Measurements from ENCODE around the gene DUSP3. TPM values are rescaled to one million over a fixed set of nuclear protein-coding genes. Genes with fewer than 3 reads are reported as not detected.

DUSP3 gene
- total and polyA plus RNA-seq, 2 of the 13 experiments (the other 11 are each of a cell fraction or from before 2014, with no cell fraction given), result 60.0 to 71.5 TPM

DNA sequence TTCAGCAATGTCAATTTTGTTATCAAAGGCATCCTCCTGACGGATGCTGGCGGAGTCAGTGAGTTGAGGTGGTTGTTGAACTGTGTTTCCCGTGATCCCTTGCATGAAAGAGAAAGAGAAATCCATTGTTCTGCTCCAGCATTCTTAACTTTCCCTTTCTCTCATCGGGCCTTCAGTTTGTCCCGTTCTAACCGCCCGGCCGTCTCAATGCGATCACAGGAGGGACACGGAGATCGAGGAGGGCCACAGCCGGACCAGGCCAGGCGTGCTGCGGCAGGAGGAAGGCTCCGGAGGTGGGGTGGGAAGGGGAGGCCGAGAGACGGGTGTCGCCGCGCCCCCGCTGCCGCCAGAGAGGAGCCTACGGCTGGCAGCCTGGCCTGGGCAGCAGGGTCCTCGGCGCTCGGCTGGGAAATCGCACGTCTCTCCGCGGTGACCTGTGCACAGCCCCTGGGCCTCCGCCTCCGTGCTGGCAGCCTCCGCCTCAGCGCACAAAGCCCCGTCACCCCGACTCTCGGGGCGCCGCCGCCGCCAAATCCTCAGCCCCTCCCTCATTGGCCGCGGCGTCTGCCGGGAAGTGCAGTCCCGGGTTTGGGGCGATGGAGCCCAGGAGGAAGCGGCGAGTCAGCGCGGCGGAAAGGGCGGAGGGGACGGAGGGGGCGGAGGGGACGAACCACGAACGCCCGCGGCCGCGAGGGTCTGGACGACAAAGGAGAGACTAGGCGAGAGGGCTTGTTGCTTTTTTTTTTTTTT is 58.3 kb downstream of the DUSP3 start (continued):
- TF ChIP-seq, protein P1, sequence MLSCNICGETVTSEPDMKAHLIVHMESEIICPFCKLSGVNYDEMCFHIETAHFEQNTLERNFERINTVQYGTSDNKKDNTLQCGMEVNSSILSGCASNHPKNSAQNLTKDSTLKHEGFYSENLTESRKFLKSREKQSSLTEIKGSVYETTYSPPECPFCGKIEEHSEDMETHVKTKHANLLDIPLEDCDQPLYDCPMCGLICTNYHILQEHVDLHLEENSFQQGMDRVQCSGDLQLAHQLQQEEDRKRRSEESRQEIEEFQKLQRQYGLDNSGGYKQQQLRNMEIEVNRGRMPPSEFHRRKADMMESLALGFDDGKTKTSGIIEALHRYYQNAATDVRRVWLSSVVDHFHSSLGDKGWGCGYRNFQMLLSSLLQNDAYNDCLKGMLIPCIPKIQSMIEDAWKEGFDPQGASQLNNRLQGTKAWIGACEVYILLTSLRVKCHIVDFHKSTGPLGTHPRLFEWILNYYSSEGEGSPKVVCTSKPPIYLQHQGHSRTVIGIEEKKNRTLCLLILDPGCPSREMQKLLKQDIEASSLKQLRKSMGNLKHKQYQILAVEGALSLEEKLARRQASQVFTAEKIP (CRISPR knock-in tag; IDR thresholded peaks at IDR 0.05; ENCODE audit: borderline replicate concordance), result no peak
- TF ChIP-seq CBFB (CRISPR knock-in tag; IDR thresholded peaks at IDR 0.05) (peak; percentile 13; the same call in 1 of the 2 replicates), TBP (CRISPR knock-in tag; IDR thresholded peaks at IDR 0.05) (no peak), ZNF552 (CRISPR knock-in tag; IDR thresholded peaks at IDR 0.05; ENCODE audit: borderline replicate concordance) (peak; percentile 79; the same call in 1 of the 2 replicates), MAF1 (CRISPR knock-in tag; IDR thresholded peaks at IDR 0.05; ENCODE audit: borderline replicate concordance) (no peak), ZNF790 (CRISPR knock-in tag; IDR thresholded peaks at IDR 0.05; ENCODE audit: borderline replicate concordance) (no peak), ZBTB7B (CRISPR knock-in tag; IDR thresholded peaks at IDR 0.05) (peak; percentile 39; the same call in 1 of the 2 replicates), SIN3B (IDR thresholded peaks at IDR 0.05; ENCODE audit: low read length) (no peak), TCF7L2 (IDR thresholded peaks at IDR 0.05; ENCODE audit: low read depth, low read length) (no peak), SCMH1 (CRISPR knock-in tag; IDR thresholded peaks at IDR 0.05; ENCODE audit: borderline replicate concordance) (no peak), HMGA1 (CRISPR knock-in tag; conservative IDR thresholded peaks at IDR 0.05) (no peak), ZNF558 (CRISPR knock-in tag; IDR thresholded peaks at IDR 0.05; ENCODE audit: borderline replicate concordance) (peak; percentile 75; the same call in 1 of the 2 replicates), PCBP2 (optimal IDR thresholded peaks at IDR 0.05; ENCODE audit: low read depth, low read length, poor library complexity, severe bottlenecking) (no peak), ZNF777 (CRISPR knock-in tag; IDR thresholded peaks at IDR 0.05) (peak; percentile 68), ATF1 (CRISPR knock-in tag; IDR thresholded peaks at IDR 0.05) (no peak), CC2D1A (CRISPR knock-in tag; IDR thresholded peaks at IDR 0.05) (no peak), ZNF589 (CRISPR knock-in tag; conservative IDR thresholded peaks at IDR 0.05) (no peak), SATB2 (CRISPR knock-in tag; IDR thresholded peaks at IDR 0.05) (no peak), CAMTA2 (CRISPR knock-in tag; IDR thresholded peaks at IDR 0.05; ENCODE audit: borderline replicate concordance) (peak; percentile 53; the same call in 1 of the 2 replicates), SAP130 (CRISPR knock-in tag; IDR thresholded peaks at IDR 0.05; ENCODE audit: low read depth) (peak; percentile 57), ZSCAN25 (CRISPR knock-in tag; IDR thresholded peaks at IDR 0.05) (peak; percentile 73; the same call in 1 of the 2 replicates), ZNF570 (CRISPR knock-in tag; IDR thresholded peaks at IDR 0.05; ENCODE audit: borderline replicate concordance) (no peak)
- TF ChIP-seq, protein P2, sequence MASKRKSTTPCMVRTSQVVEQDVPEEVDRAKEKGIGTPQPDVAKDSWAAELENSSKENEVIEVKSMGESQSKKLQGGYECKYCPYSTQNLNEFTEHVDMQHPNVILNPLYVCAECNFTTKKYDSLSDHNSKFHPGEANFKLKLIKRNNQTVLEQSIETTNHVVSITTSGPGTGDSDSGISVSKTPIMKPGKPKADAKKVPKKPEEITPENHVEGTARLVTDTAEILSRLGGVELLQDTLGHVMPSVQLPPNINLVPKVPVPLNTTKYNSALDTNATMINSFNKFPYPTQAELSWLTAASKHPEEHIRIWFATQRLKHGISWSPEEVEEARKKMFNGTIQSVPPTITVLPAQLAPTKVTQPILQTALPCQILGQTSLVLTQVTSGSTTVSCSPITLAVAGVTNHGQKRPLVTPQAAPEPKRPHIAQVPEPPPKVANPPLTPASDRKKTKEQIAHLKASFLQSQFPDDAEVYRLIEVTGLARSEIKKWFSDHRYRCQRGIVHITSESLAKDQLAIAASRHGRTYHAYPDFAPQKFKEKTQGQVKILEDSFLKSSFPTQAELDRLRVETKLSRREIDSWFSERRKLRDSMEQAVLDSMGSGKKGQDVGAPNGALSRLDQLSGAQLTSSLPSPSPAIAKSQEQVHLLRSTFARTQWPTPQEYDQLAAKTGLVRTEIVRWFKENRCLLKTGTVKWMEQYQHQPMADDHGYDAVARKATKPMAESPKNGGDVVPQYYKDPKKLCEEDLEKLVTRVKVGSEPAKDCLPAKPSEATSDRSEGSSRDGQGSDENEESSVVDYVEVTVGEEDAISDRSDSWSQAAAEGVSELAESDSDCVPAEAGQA (IDR thresholded peaks at IDR 0.05; ENCODE audit: low read depth), result no peak
- TF ChIP-seq, protein P2 (CRISPR knock-in tag; IDR thresholded peaks at IDR 0.05; ENCODE audit: borderline replicate concordance), result no peak
